GM10847 (cell line): ENCODE measurements around the gene GRXCR2.

ENCODE experiments used
- POLR2A ChIP-seq: IDR thresholded peaks from 2 replicates; pipeline ENCODE4 v1.6.1; 2011; ENCODE audit not compliant: insufficient read length; ENCODE audit errors: extremely low read depth

Gene GRXCR2

GRCh38 chr5:145898171-145898570 lies 25.4 kb upstream of the GRXCR2 start:
- no peak for TF ChIP-seq POLR2A

DNA sequence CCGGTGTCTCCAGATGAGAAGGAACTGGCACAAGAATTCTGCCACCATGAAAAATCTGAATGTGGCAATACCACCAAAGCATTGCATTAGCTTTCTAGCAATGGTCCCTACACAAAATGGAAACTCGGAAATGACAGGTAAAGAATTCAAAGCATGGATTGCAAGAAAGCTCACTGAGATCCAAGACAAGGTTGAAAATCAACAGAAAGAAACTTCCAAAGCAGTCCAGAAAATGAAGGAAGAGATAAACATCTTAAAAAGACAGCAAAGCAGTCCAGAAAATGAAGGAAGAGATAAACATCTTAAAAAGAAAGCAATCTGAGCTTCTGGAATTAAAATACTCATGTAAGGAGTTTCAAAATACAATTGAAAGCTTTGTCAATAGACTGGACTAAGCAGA lies 16.8 kb upstream of the GRXCR2 start:
- no peak for TF ChIP-seq POLR2A

DNA sequence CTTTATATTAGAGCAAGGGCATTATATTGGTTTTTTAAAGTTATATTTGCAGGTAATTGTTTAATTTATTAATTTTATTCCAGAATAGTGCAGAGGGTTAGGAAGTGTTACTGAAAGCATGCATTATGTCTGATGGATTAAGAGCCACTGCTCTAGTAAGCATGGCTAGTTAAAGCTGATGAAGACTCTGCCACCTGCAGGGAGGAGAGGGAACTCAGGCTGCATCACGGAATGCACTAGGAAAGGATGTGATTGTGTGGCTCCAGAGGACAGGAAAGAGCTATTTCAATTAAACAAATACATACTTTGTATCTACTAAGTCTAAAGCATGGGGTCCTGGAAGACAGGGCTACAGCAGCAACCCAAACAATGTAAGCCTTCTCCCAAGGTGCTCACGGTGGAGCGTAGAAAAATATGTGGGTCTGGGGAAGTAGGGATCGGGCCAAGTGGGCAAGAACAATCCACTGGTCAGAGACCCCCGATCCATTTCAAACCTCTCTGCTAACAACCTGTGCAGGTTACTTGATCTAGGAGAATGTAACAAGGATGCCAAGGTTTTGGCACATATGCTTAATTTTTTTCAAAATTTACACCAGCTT lies 15.3 kb upstream of the GRXCR2 start:
- no peak for TF ChIP-seq POLR2A

- TF ChIP-seq POLR2A: no peak
These were observed 14.4 kb upstream of the GRXCR2 start for GRCh38 chr5:145887217-145887616.

- no peak for TF ChIP-seq POLR2A
These were observed 2.0 kb upstream of the GRXCR2 start for GRCh38 chr5:145874765-145875164.

DNA sequence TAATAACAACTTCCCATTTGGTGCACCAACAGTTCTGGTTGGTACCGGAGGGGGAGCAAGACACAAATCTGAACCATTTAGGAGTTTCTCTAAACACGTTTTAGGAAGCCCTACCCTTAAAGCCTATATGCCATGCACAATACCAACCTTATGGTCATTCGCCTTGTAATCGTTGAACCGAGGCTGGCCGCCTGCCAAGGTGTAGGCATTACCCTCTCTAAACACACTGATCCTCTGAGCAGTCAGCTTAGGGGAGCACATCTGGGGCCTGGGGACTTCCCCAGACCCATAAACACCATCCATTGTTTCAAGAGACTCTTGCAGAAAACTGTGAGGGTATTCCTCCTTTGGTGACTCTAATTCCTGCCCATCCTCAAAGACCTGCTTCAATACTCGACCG lies 328 bp downstream of the GRXCR2 start:
- no peak for TF ChIP-seq POLR2A

DNA sequence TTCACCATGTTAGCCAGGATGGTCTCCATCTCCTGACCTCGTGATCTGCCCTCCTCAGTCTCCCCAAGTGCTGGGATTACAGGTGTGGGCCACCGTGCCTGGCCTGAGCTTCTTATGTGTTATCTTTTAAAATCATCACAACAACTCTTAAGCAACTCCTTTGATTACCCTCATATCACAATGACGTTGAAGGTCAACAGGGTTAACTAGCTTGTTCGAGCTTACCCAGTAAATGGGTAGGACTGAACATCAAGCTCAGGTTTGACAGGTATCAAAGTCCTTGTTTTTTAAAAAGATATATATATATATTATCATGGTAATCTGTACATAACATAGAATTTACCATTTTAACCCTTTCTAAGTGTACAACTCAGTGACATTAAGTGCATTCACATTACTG lies 3.1 kb downstream of the GRXCR2 start:
- no peak for TF ChIP-seq POLR2A

- no peak for TF ChIP-seq POLR2A
These were observed 5.0 kb downstream of the GRXCR2 start for GRCh38 chr5:145867806-145868205.

DNA sequence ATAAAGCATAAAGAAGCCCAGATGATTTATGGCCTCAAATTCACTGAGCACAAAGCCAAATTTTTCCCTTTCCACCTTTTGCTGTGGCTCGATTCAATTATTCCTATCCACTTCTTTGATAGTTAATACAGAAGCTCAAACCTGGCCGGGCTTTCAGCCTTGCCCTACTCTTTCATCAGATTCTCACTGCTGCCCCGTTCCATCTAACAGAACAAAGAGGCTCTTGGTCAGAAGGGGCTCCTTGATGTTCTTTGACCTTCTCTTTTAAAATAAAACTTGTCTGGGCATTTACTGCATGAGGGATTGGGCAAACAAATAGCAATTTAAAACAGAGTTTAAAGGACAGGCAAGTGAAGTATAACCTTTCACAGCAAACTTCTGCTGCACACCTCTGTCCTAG lies 9.8 kb downstream of the GRXCR2 start:
- no peak for TF ChIP-seq POLR2A

DNA sequence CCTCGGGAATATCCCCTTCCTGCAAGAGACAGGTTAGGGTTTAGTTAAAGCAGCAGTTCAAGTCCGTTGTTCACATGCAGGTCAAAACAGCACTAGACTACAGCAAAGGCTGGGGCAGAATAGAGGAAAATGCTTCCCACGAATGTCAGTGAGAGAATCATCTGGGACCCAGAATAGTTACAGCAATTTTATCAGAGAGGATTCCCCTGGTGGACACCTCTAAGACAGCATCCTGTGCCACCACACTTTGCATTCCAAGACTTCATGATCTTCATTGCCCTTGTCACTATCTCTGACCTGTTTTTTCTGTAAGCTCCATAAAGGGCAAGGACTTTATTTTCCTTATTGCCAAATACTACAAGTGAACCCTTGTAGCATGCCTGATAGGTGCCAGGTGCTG lies 12.9 kb downstream of the GRXCR2 start:
- TF ChIP-seq POLR2A: no peak

- no peak for TF ChIP-seq POLR2A
These were observed 13.4 kb downstream of the GRXCR2 start for GRCh38 chr5:145859453-145859852.

GRCh38 chr5:145858959-145859358 lies 13.9 kb downstream of the GRXCR2 start:
- no peak for TF ChIP-seq POLR2A

DNA sequence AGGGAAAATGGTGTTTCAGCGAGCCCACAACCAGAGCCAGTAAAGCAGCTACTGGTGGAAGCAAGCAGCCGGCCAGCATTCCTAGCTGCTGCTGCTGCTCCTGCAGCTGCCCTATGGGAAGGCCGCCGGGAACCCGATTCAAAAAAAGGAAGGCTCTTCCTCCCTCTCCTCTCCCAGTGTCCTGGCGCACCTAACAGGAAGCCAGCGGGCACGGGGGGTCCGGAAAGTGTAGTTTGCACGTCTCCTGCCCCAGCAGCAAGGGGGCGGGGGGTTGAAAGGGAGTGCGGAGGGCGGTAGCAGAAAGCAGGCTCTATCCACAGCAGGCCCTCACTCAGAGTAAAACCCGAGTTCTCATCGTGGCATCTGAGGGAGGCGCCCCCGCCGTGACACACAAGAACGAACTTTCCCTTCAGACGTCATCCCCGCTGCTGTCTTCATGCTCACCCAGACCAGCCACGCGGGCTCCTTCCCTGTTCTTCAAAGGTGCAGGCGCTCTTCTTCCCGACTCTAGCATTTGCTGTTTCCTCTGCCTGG lies 16.5 kb downstream of the GRXCR2 start:
- no peak for TF ChIP-seq POLR2A

GRCh38 chr5:145855763-145856267 lies 17.0 kb downstream of the GRXCR2 start:
- TF ChIP-seq POLR2A: no peak

GRCh38 chr5:145854651-145855258 lies 18.1 kb downstream of the GRXCR2 start:
- no peak for TF ChIP-seq POLR2A

DNA sequence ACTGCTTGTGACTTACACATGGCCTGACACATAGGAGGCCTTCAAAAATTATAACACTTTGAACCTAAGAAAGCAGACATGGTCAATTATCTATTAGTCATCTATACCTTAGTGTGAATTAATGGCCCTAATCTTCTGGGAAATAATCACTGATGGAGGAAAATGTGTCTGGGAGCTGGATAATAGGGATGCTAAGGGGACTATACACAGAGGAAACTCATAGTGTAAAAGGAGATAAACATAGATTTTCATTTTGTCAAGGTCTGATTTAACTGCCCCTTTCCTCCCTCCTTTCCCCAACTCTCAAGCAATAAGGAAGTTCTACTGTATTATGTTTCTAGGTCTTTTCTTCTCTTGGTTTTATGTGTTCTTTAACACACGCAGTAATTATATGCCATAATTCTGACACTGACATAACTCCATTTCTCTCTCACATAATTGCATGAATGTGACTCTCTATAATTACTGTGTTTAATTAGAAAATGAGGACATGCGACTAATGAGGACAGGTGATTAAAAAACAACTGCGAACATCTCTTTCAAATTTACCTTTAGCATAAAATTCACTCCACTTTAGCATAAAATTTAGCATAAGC lies 18.9 kb downstream of the GRXCR2 start:
- no peak for TF ChIP-seq POLR2A
